Frontal cortex (tissue), 4 donors: ENCODE measurements around the gene HDAC6. TPM values are rescaled to one million over a fixed set of nuclear protein-coding genes. Genes with fewer than 3 reads are reported as not detected.
"Not testable (repeated sequence)": the region's sequence is repeated elsewhere in the genome, so short reads cannot be mapped to it uniquely, and the experiment has no call there.

ENCODE experiments used
- DNase-seq, 2 donors: peaks; one replicate each; pipeline ENCODE4 v3.0.0; 2012; ENCODE audit warnings: low spot score in 2 of 2
- FAIRE-seq: peaks from 2 replicates; lab custom pipeline; 2012; peaks lifted over from hg19 to GRCh38; lab: Jason Lieb, UNC
- small RNA-seq: library from RNA; depleted of rRNA; stranded (forward); fragments of <200 nt; gene quantifications from one replicate; pipeline ENCODE3, GENCODE V24; 2014
- total RNA-seq: library from RNA; depleted of rRNA; stranded (reverse); fragments of >200 nt; gene quantifications from one replicate; pipeline ENCODE4 v1.2.3, GENCODE V29; 2014
- donor health status: control.
- donor health status: control.
- donor health status: control.

HDAC6 gene
- total RNA-seq, 1 donor from 2014 or later = 77.9 TPM

- no peak for DNase-seq
- FAIRE-seq = no peak
These were observed 53.0 kb downstream of the HDAC6 start for GRCh38 chrX:48854898-48855297.

GRCh38 chrX:48864210-48864609 is 62.3 kb downstream of the HDAC6 start:
- DNase-seq (no peak), FAIRE-seq (no peak)

GRCh38 chrX:48872017-48872416 is 70.2 kb downstream of the HDAC6 start:
- not testable (repeated sequence) for FAIRE-seq, DNase-seq

Small RNAs within 50 kb of the gene (small RNA-seq; reads per million reads assigned to genes)
- not detected for gene RNU6-29P

Other genes starting within 250 kb of the HDAC6 start
- gene RBM3, start 227.6 kb upstream of the HDAC6 start, total RNA-seq = 188 TPM
- 56.7 TPM for gene WDR13, start 204.6 kb upstream of the HDAC6 start, total RNA-seq
- 2.0 TPM for gene WAS, start 118.3 kb upstream of the HDAC6 start, total RNA-seq
- gene SUV39H1, start 105.3 kb upstream of the HDAC6 start, total RNA-seq = 2.9 TPM
- not detected for gene GLOD5, start 40.3 kb upstream of the HDAC6 start, total RNA-seq
- gene GATA1, start 15.5 kb upstream of the HDAC6 start, total RNA-seq = under 0.01 TPM
- not detected for gene ERAS, start 24.4 kb downstream of the HDAC6 start, total RNA-seq
- gene PCSK1N, start 33.5 kb downstream of the HDAC6 start, total RNA-seq = 53.8 TPM
- gene TIMM17B, start 95.7 kb downstream of the HDAC6 start, total RNA-seq = 33.8 TPM
- gene PQBP1, start 95.9 kb downstream of the HDAC6 start, total RNA-seq = 39.5 TPM
- 9.8 TPM for gene SLC35A2, start 109.6 kb downstream of the HDAC6 start, total RNA-seq
- gene PIM2, start 117.0 kb downstream of the HDAC6 start, total RNA-seq = 14.3 TPM
- gene OTUD5, start 155.5 kb downstream of the HDAC6 start, total RNA-seq = 17.1 TPM
- 0.41 TPM for gene KCND1, start 169.8 kb downstream of the HDAC6 start, total RNA-seq
- gene GRIPAP1, start 200.2 kb downstream of the HDAC6 start, total RNA-seq = 35.1 TPM
- gene TFE3, start 241.3 kb downstream of the HDAC6 start, total RNA-seq = 8.6 TPM